Lower leg skin (tissue), 4 donors: ENCODE results near the gene MRPS12. TPM values are rescaled to one million over a fixed set of nuclear protein-coding genes. Genes with fewer than 3 reads are reported as not detected.
"Not testable (repeated sequence)": the region's sequence is repeated elsewhere in the genome, so short reads cannot be mapped to it uniquely, and the experiment has no call there.

Experiments used
- DNase-seq, 2 donors: peaks; one replicate each; pipeline ENCODE4 v3.0.0-alpha.2; 2019; ENCODE audit warnings: low spot score in 2 of 2
- H3K4me3 ChIP-seq: fragments of 200-600 bp; sonication (generic); 2 replicates; pipeline ENCODE4 v1.5.1; 2017; ENCODE audit warnings: mild to moderate bottlenecking, low read depth; ENCODE audit not compliant: poor library complexity, severe bottlenecking
- CTCF ChIP-seq, 3 donors: fragments of 450-650 bp; IDR thresholded peaks; one replicate each; pipeline ENCODE4 v1.5.1; 2016; ENCODE audit warnings: antibody characterized with exemption in 3 of 3, mild to moderate bottlenecking in 3 of 3, moderate library complexity in 2 of 3
- POLR2A ChIP-seq, 2 donors: fragments of 450-650 bp; IDR thresholded peaks; one replicate each; pipeline ENCODE4 v1.6.1; 2016 to 2017; ENCODE audit warnings: antibody characterized with exemption in 2 of 2, mild to moderate bottlenecking in 1 of 2, moderate library complexity in 1 of 2
- WGBS, 2 donors: methylation state at CpG; one replicate each; pipeline ENCODE4 v1.1.5; 2018; 5-methylcytosine and 5-hydroxymethylcytosine counted together
- intact Hi-C: fragments of 100-400 bp; cut with DNase I; formaldehyde crosslinking; loops from one replicate; pipeline ENCODE4 v1.15.0; 2023; ENCODE audit warnings: low total_unique reads
- total RNA-seq, 4 donors: library from RNA; depleted of rRNA; stranded (reverse); fragments of >200 nt; gene quantifications; one replicate each; pipeline ENCODE4 v1.1.0, GENCODE V29; 2016

The MRPS12 gene
- total RNA-seq, 4 donors from 2014 or later, result 26.8 to 31.8 (median 30.0) TPM

GRCh38 chr19:38933544-38933943 is 2.8 kb downstream of the MRPS12 start:
- 62 to 82% methylated on average over 4 of the region's 4 CpGs for WGBS, 2 donors
- DNase-seq, result no peak
- TF ChIP-seq POLR2A (IDR thresholded peaks at IDR 0.05) (no peak), CTCF (IDR thresholded peaks at IDR 0.05) (no peak)
- no peak overlapping the region for H3K4me3 ChIP-seq
- intact Hi-C loops, result no loop called here

- H3K4me3 ChIP-seq, result no peak overlapping the region
- no peak for TF ChIP-seq CTCF (IDR thresholded peaks at IDR 0.05)
- TF ChIP-seq POLR2A (IDR thresholded peaks at IDR 0.05), result no peak
- intact Hi-C loops, result no loop called here
- WGBS, 2 donors, result 40 to 51% methylated on average over 5 of the region's 5 CpGs
- no peak for DNase-seq
Measured at GRCh38 chr19:38939957-38940356, 9.2 kb downstream of the MRPS12 start.

GRCh38 chr19:38941466-38941865 is 10.7 kb downstream of the MRPS12 start:
- 76 to 84% methylated on average over 5 of the region's 5 CpGs for WGBS, 2 donors
- H3K4me3 ChIP-seq, DNase-seq, intact Hi-C loops: not testable (repeated sequence)

- intact Hi-C loops, result no loop called here
- WGBS, 2 donors, result 81 to 84% methylated on average over 2 of the region's 2 CpGs
- H3K4me3 ChIP-seq, result no peak overlapping the region
- TF ChIP-seq POLR2A (IDR thresholded peaks at IDR 0.05) (no peak), CTCF (IDR thresholded peaks at IDR 0.05) (no peak)
- no peak for DNase-seq
Measured at GRCh38 chr19:38941979-38942378, 11.2 kb downstream of the MRPS12 start.

- intact Hi-C loops, result no loop called here
- TF ChIP-seq POLR2A (IDR thresholded peaks at IDR 0.05), result no peak
- no peak for TF ChIP-seq CTCF (IDR thresholded peaks at IDR 0.05)
- no peak for DNase-seq
- 83 to 85% methylated on average over 18 to 20 of the region's 20 CpGs for WGBS, 2 donors
- no peak overlapping the region for H3K4me3 ChIP-seq
Measured at GRCh38 chr19:38942471-38943181, 11.9 kb downstream of the MRPS12 start.

- no peak for DNase-seq
- TF ChIP-seq POLR2A (IDR thresholded peaks at IDR 0.05) (no peak), CTCF (IDR thresholded peaks at IDR 0.05) (no peak)
- no peak overlapping the region for H3K4me3 ChIP-seq
- 91 to 95% methylated on average over 11 of the region's 12 CpGs for WGBS, 2 donors
- intact Hi-C loops, result no loop called here
Measured at GRCh38 chr19:38944981-38945506, 14.3 kb downstream of the MRPS12 start.
